ENCODE results near the gene GABRG2. TPM values are rescaled to one million over a fixed set of nuclear protein-coding genes. Genes with fewer than 3 reads are reported as not detected.
"Not testable (repeated sequence)": the region's sequence is repeated elsewhere in the genome, so short reads cannot be mapped to it uniquely, and the experiment has no call there.

Gene GABRG2
- total RNA-seq, 1 donor from 2014 or later = not detected

- Mint-ChIP-seq H3K9me3 (ENCODE audit: unreplicated experiment) (peaks cover 8% of the 10 kb centered on the region), H3K4me3 (ENCODE audit: unreplicated experiment) (no peak overlapping the region), H3K27me3 (ENCODE audit: unreplicated experiment) (no peaks in the 10 kb centered on the region), H3K4me1 (ENCODE audit: unreplicated experiment) (no peaks in the 10 kb centered on the region), H3K27ac (ENCODE audit: unreplicated experiment) (no peak overlapping the region), H3K36me3 (ENCODE audit: unreplicated experiment) (no peaks in the 10 kb centered on the region)
- TF ChIP-seq CTCF (IDR thresholded peaks at IDR 0.05) = no peak
- no peak for DNase-seq (ENCODE audit: extremely low spot score, unreplicated experiment)
Observed at GRCh38 chr5:162052676-162053075, 14.9 kb upstream of the GABRG2 start.

DNA sequence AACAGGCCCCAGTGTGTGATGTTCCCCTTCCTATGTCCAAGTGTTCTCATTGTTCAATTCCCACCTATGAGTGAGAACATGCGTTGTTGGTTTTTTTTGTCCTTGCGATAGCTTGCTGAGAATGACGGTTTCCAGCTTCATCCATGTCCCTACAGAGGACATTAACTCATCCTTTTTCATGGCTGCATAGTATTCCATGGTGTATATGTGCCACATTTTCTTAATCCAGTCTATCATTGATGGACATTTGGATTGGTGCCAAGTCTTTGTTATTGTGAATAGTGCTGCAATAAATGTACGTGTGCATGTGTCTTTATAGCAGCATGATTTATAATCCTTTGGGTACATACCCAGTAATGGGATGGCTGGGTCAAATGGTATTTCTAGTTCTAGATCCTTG is 12.5 kb upstream of the GABRG2 start:
- not testable (repeated sequence) for H3K36me3 Mint-ChIP-seq (ENCODE audit: unreplicated experiment); H3K27ac Mint-ChIP-seq (ENCODE audit: unreplicated experiment); DNase-seq (ENCODE audit: extremely low spot score, unreplicated experiment); H3K27me3 Mint-ChIP-seq (ENCODE audit: unreplicated experiment); H3K4me3 Mint-ChIP-seq (ENCODE audit: unreplicated experiment); H3K9me3 Mint-ChIP-seq (ENCODE audit: unreplicated experiment); H3K4me1 Mint-ChIP-seq (ENCODE audit: unreplicated experiment)

DNA sequence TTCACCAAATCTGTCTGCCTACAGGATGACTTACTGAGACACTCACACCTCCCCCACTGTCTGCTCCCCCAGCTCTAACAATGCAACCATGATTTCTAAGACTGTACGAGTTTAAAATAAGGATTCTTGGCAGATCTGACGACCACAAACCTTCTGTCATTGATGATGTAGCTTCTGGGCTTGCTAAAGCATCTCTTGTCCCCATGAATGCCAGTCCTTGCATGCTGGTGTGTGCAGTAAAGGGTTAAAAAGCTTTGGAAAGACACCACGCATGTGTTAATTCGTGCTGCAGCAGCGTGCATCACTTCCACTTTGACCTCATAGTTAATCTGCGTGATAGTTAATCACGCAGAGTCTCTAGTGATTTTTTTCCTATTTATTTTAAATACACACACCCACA is 411 bp upstream of the GABRG2 start:
- no peak for TF ChIP-seq CTCF (IDR thresholded peaks at IDR 0.05)
- Mint-ChIP-seq H3K9me3 (ENCODE audit: unreplicated experiment) (no peaks in the 10 kb centered on the region), H3K4me1 (ENCODE audit: unreplicated experiment) (no peaks in the 10 kb centered on the region), H3K36me3 (ENCODE audit: unreplicated experiment) (no peaks in the 10 kb centered on the region), H3K27me3 (ENCODE audit: unreplicated experiment) (no peaks in the 10 kb centered on the region), H3K4me3 (ENCODE audit: unreplicated experiment) (no peak overlapping the region), H3K27ac (ENCODE audit: unreplicated experiment) (no peak overlapping the region)
- DNase-seq (ENCODE audit: extremely low spot score, unreplicated experiment) = no peak

DNA sequence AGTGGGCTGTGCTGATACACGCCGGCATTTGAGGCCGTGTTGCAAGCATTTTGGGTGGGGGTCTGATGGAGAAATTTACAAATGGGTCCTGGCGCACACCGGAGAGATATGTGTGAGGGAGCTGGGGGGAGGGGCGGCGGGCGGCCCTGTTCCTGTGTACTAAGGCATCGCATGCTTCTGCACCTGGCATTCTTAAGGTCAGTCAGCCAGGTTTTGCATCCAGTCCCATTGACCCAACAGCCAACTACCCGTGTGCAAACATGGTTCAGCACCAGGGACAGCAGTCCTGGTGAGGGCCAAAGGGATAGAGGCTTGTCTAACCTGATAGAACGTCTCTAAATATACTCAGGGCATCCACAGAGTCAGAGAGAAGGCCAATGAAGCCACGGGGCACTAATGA is 839 bp downstream of the GABRG2 start:
- H3K27ac Mint-ChIP-seq (ENCODE audit: unreplicated experiment) = no peak overlapping the region
- DNase-seq (ENCODE audit: extremely low spot score, unreplicated experiment) = no peak
- H3K9me3 Mint-ChIP-seq (ENCODE audit: unreplicated experiment) = no peaks in the 10 kb centered on the region
- no peaks in the 10 kb centered on the region for H3K27me3 Mint-ChIP-seq (ENCODE audit: unreplicated experiment)
- H3K4me3 Mint-ChIP-seq (ENCODE audit: unreplicated experiment) = no peak overlapping the region
- H3K4me1 Mint-ChIP-seq (ENCODE audit: unreplicated experiment) = no peaks in the 10 kb centered on the region
- no peaks in the 10 kb centered on the region for H3K36me3 Mint-ChIP-seq (ENCODE audit: unreplicated experiment)
- no peak for TF ChIP-seq CTCF (IDR thresholded peaks at IDR 0.05)

GRCh38 chr5:162068936-162069335 is 1.4 kb downstream of the GABRG2 start:
- no peaks in the 10 kb centered on the region for H3K27me3 Mint-ChIP-seq (ENCODE audit: unreplicated experiment)
- no peak overlapping the region for H3K27ac Mint-ChIP-seq (ENCODE audit: unreplicated experiment)
- TF ChIP-seq CTCF (IDR thresholded peaks at IDR 0.05) = no peak
- no peaks in the 10 kb centered on the region for H3K4me1 Mint-ChIP-seq (ENCODE audit: unreplicated experiment)
- no peak for DNase-seq (ENCODE audit: extremely low spot score, unreplicated experiment)
- no peaks in the 10 kb centered on the region for H3K36me3 Mint-ChIP-seq (ENCODE audit: unreplicated experiment)
- no peaks in the 10 kb centered on the region for H3K9me3 Mint-ChIP-seq (ENCODE audit: unreplicated experiment)
- no peak overlapping the region for H3K4me3 Mint-ChIP-seq (ENCODE audit: unreplicated experiment)

DNA sequence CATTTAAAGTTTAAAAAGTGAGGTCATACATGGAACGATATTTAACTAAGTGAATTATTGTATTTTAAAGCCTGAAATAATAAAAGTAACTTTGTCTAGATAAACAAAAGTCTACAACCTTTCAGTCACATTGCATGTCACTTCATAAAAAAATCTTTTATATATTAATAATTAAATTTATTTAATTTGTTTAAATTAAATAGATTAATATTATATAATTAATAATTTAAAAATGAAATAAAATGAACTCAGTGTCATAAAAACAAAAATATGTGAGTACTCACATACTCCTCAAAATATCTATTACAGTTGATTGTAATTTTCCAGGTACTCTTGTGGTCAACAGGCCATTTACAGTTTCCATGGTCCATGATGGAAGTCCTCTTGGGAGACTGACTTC is 11.2 kb downstream of the GABRG2 start:
- DNase-seq (ENCODE audit: extremely low spot score, unreplicated experiment) = no peak
- H3K27me3 Mint-ChIP-seq (ENCODE audit: unreplicated experiment) = no peaks in the 10 kb centered on the region
- no peak overlapping the region for H3K27ac Mint-ChIP-seq (ENCODE audit: unreplicated experiment)
- H3K9me3 Mint-ChIP-seq (ENCODE audit: unreplicated experiment) = no peaks in the 10 kb centered on the region
- no peaks in the 10 kb centered on the region for H3K4me1 Mint-ChIP-seq (ENCODE audit: unreplicated experiment)
- H3K4me3 Mint-ChIP-seq (ENCODE audit: unreplicated experiment) = no peak overlapping the region
- TF ChIP-seq CTCF (IDR thresholded peaks at IDR 0.05) = no peak
- H3K36me3 Mint-ChIP-seq (ENCODE audit: unreplicated experiment) = no peaks in the 10 kb centered on the region
